Lower leg skin (tissue), 3 donors: Measurements from ENCODE around the gene TMEM147.

ENCODE experiments used
- POLR2A ChIP-seq, 2 donors: fragments of 450-650 bp; IDR thresholded peaks; one replicate each; pipeline ENCODE4 v1.6.1; 2016 to 2017; ENCODE audit warnings: antibody characterized with exemption in 2 of 2, mild to moderate bottlenecking in 1 of 2, moderate library complexity in 1 of 2
- TF ChIP-seq, protein P1 (sequence below), 3 donors: fragments of 450-650 bp; IDR thresholded peaks; one replicate each; pipeline ENCODE4 v1.5.1; 2016; ENCODE audit warnings: antibody characterized with exemption in 3 of 3, mild to moderate bottlenecking in 3 of 3, moderate library complexity in 2 of 3

DNA sequence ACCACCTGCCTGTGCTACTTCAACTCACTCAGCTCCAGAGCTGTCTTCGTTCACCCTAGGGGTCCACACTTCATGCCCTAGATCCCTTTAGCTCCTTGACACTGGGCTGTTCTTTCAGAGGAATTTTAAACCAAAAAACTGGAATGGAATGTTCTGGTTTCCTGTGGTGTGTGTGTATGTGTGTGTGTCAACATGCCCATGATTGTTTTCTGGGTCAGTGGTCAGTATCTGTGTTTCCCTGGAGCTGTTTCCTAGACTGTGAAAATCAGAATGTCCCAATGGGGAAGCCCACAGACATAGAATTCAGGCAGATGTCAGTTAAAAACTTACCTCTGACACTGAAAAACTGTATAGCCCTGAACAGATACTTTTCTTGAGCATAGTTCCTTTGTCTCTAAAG is 41.9 kb downstream of the TMEM147 start:
- TF ChIP-seq POLR2A (IDR thresholded peaks at IDR 0.05) = no peak
- TF ChIP-seq, protein P1, sequence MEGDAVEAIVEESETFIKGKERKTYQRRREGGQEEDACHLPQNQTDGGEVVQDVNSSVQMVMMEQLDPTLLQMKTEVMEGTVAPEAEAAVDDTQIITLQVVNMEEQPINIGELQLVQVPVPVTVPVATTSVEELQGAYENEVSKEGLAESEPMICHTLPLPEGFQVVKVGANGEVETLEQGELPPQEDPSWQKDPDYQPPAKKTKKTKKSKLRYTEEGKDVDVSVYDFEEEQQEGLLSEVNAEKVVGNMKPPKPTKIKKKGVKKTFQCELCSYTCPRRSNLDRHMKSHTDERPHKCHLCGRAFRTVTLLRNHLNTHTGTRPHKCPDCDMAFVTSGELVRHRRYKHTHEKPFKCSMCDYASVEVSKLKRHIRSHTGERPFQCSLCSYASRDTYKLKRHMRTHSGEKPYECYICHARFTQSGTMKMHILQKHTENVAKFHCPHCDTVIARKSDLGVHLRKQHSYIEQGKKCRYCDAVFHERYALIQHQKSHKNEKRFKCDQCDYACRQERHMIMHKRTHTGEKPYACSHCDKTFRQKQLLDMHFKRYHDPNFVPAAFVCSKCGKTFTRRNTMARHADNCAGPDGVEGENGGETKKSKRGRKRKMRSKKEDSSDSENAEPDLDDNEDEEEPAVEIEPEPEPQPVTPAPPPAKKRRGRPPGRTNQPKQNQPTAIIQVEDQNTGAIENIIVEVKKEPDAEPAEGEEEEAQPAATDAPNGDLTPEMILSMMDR (IDR thresholded peaks at IDR 0.05) = no peak
